H1 (cell line): ENCODE results near the gene PHOSPHO1. TPM values are rescaled to one million over a fixed set of nuclear protein-coding genes. Genes with fewer than 3 reads are reported as not detected.

Experiments used
- EZH2 ChIP-seq: fragments of 200-600 bp; sonication (generic); IDR thresholded peaks from 2 replicates; pipeline ENCODE4 v1.7.1; 2012; ENCODE audit warnings: low read depth, mild to moderate bottlenecking, moderate library complexity, low read length, inconsistent platforms; ENCODE audit not compliant: severe bottlenecking
- polyA plus RNA-seq, 7 experiments: library from polyadenylated mRNA; depleted of rRNA in 3 of 7; stranded (reverse) in 5 of 7; unstranded in 2 of 7; fragments of >200 nt in 5 of 7; fragments of 200-250 nt in 2 of 7; gene quantifications; 1 replicate in 5 of 7; 2 replicates in 1 of 7; 4 replicates in 1 of 7; pipeline versions ENCODE4 v1.2.1 to v1.2.3, GENCODE V29; 2011 to 2013; ENCODE audit warnings: missing spikeins in 2 of 7, mixed read lengths in 2 of 7
- total RNA-seq: library from RNA; stranded (reverse); fragmentation: NEBNext Ultra II Directional; extraction: Animal tissue kit (Norgen Biotek cat#: 25700); gene quantifications from 2 replicates; pipeline ENCODE4 v1.2.1, GENCODE V29; 2021

Gene PHOSPHO1
- total and polyA plus RNA-seq, 2 of the 8 experiments (the other 6 are each of a cell fraction or from before 2014, with no cell fraction given): 0.34 to 0.45 TPM

DNA sequence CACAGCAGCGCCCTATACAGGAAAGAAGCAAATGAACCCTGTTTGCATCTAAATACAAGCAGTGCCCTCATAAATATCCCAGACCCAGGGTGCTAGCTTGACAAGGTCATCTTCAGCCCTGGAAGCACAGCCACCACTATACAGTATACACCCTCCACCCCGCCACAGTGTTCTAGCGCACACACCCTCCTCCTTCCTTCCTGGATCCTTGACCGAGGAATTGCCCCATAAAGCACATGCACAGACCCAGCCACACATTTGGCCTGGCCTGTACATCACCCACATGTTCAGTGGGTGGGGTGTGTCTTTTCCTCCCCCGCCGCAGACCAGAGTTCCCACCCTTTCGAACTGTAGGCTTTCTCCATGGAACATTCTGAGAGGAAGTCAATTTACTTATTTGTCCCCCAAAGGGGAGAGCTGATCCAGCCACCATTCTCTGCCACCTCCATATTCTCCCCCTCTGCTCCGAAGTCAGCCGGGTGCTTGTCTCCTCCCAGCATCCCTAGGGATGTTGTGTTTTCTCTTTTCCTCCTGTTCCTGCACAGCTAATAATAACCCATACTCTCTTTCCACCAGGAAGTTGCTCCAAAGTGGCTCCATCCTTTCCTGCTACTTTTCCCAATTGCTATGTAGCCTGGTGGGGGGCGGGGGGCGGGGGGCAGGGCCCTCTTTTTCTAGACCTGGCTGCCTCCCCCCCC, 13.5 kb downstream of the PHOSPHO1 start (continued):
- no peak for TF ChIP-seq EZH2
